HL-60 (cell line): ENCODE data around the gene PLPPR4.

Experiments
- POLR2AphosphoS5 ChIP-seq: IDR thresholded peaks from 2 replicates; pipeline ENCODE4 v1.6.1; 2012; ENCODE audit warnings: low read depth
- TF ChIP-seq, protein P1 (sequence below): IDR thresholded peaks from one replicate; pipeline ENCODE4 v1.5.1; 2011; ENCODE audit warnings: low read length, control low read depth, inconsistent platforms; ENCODE audit not compliant: insufficient read depth

DNA sequence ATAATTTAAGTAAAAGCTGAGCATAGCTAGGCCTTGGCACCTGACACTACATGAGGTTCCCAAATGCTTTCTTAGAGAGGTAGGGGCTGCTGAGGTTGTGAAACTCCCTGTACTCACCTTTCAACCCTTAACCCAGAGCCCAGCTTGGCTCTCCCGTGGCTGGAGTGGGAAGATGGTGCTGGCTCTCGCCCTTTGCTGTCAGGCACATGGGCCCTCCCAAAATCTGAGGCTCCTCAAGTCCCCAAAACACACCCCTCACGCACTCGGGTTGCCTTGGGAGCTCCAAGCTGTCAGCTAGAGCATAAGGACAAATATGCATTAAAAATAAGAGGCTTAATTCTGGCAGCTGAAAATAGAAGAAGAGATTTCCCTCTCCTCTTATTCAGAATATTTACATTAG is 46.7 kb upstream of the PLPPR4 start:
- no peak for TF ChIP-seq POLR2AphosphoS5
- TF ChIP-seq, protein P1, sequence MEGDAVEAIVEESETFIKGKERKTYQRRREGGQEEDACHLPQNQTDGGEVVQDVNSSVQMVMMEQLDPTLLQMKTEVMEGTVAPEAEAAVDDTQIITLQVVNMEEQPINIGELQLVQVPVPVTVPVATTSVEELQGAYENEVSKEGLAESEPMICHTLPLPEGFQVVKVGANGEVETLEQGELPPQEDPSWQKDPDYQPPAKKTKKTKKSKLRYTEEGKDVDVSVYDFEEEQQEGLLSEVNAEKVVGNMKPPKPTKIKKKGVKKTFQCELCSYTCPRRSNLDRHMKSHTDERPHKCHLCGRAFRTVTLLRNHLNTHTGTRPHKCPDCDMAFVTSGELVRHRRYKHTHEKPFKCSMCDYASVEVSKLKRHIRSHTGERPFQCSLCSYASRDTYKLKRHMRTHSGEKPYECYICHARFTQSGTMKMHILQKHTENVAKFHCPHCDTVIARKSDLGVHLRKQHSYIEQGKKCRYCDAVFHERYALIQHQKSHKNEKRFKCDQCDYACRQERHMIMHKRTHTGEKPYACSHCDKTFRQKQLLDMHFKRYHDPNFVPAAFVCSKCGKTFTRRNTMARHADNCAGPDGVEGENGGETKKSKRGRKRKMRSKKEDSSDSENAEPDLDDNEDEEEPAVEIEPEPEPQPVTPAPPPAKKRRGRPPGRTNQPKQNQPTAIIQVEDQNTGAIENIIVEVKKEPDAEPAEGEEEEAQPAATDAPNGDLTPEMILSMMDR = no peak
